ENCODE measurements around the gene TANGO2.

- TF ChIP-seq CTCF (conservative IDR thresholded peaks at IDR 0.05; ENCODE audit: low read depth, low read length) (no peak), EZH2 (IDR thresholded peaks at IDR 0.05; ENCODE audit: borderline replicate concordance, low read depth, low read length, poor library complexity, severe bottlenecking) (no peak)
Observed at GRCh38 chr22:19976671-19977070, 44.2 kb upstream of the TANGO2 start.

Data from A673 (cell line).